ENCODE results near the gene DISP3. TPM values are rescaled to one million over a fixed set of nuclear protein-coding genes. Genes with fewer than 3 reads are reported as not detected.

DISP3 gene
- total RNA-seq, 1 experiment from 2014 or later: 1.1 TPM

- H3K4me3 ChIP-seq (ENCODE audit: low read depth in 2 of 2, low read length in 2 of 2): no peak overlapping the region
- no peak for DNase-seq (ENCODE audit: low read depth, low spot score)
- H3K9me3 ChIP-seq (ENCODE audit: control insufficient read depth, insufficient read depth, low read depth, low read length): no peaks in the 10 kb centered on the region
- CTCF ChIA-PET: no interaction called here
- BruUV-seq (replicated peaks): no TSS peak
- TF ChIP-seq REST (IDR thresholded peaks at IDR 0.05; ENCODE audit: insufficient read depth in 1 of 2, low read depth in 2 of 2, low read length in 1 of 2) (no peak), TCF7L2 (IDR thresholded peaks at IDR 0.05; ENCODE audit: low read depth, low read length) (no peak), SIN3A (IDR thresholded peaks at IDR 0.05; ENCODE audit: borderline replicate concordance, insufficient read depth, low read depth, low read length) (no peak), POLR2AphosphoS5 (IDR thresholded peaks at IDR 0.05; ENCODE audit: low read depth, low read length) (no peak)
- no peak for ATAC-seq
- no peak overlapping the region for H3K27ac ChIP-seq (ENCODE audit: low read length)
- in situ Hi-C loops (cut with HindIII; ENCODE audit: low pct_unique_long_range_greater_than_20kb, low sequenced_read_pairs): no loop called here
- H3K27me3 ChIP-seq (ENCODE audit: control insufficient read depth, insufficient read depth, low read length): peaks cover 11% of the 10 kb centered on the region
- no peaks in the 10 kb centered on the region for H3K36me3 ChIP-seq (ENCODE audit: control insufficient read depth, insufficient read depth, low read length)
- POLR2A ChIA-PET: no interaction called here
- no peaks in the 10 kb centered on the region; the same call in 1 of the 2 replicates for H3K4me1 ChIP-seq (ENCODE audit: control insufficient read depth, insufficient read depth, low read length)
- intact Hi-C loops (cut with micrococcal nuclease; ENCODE audit: unreplicated experiment): no loop called here
These were observed 15.8 kb upstream of the DISP3 start for GRCh38 chr1:11463177-11463576.

- Histone ChIP-seq H3K27ac (ENCODE audit: low read length) (no peak overlapping the region), H3K9me3 (ENCODE audit: control insufficient read depth, insufficient read depth, low read depth, low read length) (no peaks in the 10 kb centered on the region), H3K36me3 (ENCODE audit: control insufficient read depth, insufficient read depth, low read length) (no peaks in the 10 kb centered on the region), H3K4me1 (ENCODE audit: control insufficient read depth, insufficient read depth, low read length) (no peaks in the 10 kb centered on the region), H3K27me3 (ENCODE audit: control insufficient read depth, insufficient read depth, low read length) (peaks cover 14% of the 10 kb centered on the region), H3K4me3 (ENCODE audit: low read depth in 2 of 2, low read length in 2 of 2) (no peak overlapping the region)
- BruUV-seq (replicated peaks): no TSS peak
- intact Hi-C loops (cut with micrococcal nuclease; ENCODE audit: unreplicated experiment) (no loop called here), in situ Hi-C loops (cut with HindIII; ENCODE audit: low pct_unique_long_range_greater_than_20kb, low sequenced_read_pairs) (no loop called here)
- TF ChIP-seq CTCF (IDR thresholded peaks at IDR 0.05) (no peak), REST (IDR thresholded peaks at IDR 0.05; ENCODE audit: insufficient read depth in 1 of 2, low read depth in 2 of 2, low read length in 1 of 2) (no peak), POLR2AphosphoS5 (IDR thresholded peaks at IDR 0.05; ENCODE audit: low read depth, low read length) (no peak), SIN3A (IDR thresholded peaks at IDR 0.05; ENCODE audit: borderline replicate concordance, insufficient read depth, low read depth, low read length) (no peak), TCF7L2 (IDR thresholded peaks at IDR 0.05; ENCODE audit: low read depth, low read length) (no peak)
- ChIA-PET CTCF (no interaction called here), POLR2A (no interaction called here)
- no peak for ATAC-seq
- DNase-seq (ENCODE audit: low read depth, low spot score): no peak
These were observed 13.6 kb upstream of the DISP3 start for GRCh38 chr1:11465307-11465706.
